ENCODE data around the gene TMEM63C.

The TMEM63C gene

DNA sequence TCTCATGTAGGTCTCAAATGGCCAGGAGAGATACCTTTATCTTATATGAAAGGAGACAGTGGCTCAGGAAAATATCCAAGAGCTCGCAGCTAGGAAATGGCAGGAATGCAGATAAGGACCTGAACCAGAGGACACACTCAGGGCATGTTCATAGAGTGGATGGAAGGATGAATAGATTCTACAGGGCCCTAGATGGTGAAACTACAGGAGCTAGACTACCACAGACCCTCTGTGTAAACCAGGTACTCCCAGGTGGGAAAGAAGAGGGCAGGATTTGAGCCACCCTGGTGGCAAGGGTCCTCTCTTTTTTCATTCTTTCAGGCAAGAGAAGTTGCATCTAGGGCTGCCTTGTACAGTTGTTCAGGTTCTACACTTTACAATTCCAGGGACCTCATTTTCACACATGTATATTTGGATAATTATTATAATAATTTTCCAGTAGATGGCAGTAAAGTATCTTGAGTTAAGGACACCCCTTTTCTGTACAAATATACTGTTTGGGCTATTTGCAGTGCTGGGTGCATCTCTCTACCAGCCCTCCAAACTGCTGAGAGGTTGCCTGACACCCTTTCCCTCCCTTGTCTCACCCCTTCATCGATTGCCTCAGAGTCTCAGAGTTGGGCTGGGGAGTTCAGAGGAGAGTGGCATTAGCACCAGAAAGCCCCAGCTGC lies 29.5 kb upstream of the TMEM63C start:
- ChIA-PET POLR2A (no interaction called here), CTCF (interaction anchor here (0.6 to 3.6 kb wide), 21 partner anchors 10 to 456 kb away, joined by 3 to 39 read pairs (median 5); partner anchors contain the start of gene ZDHHC22)
- no peak for DNase-seq (ENCODE audit: extremely low spot score)
- TF ChIP-seq ELF4 (IDR thresholded peaks at IDR 0.05) (no peak), SUZ12 (IDR thresholded peaks at IDR 0.05) (no peak), NFRKB (IDR thresholded peaks at IDR 0.05) (no peak), FOXA1 (IDR thresholded peaks at IDR 0.05) (no peak), L3MBTL2 (conservative IDR thresholded peaks at IDR 0.05) (no peak), FOXK2 (IDR thresholded peaks at IDR 0.05) (no peak), ARNT (IDR thresholded peaks at IDR 0.05) (no peak), SP1 (IDR thresholded peaks at IDR 0.05) (no peak), ZNF384 (IDR thresholded peaks at IDR 0.05) (no peak), FOXM1 (IDR thresholded peaks at IDR 0.05; ENCODE audit: borderline replicate concordance) (no peak), BHLHE40 (IDR thresholded peaks at IDR 0.05; ENCODE audit: borderline replicate concordance) (no peak), CTBP1 (IDR thresholded peaks at IDR 0.05; ENCODE audit: borderline replicate concordance) (no peak), HDGF (IDR thresholded peaks at IDR 0.05; ENCODE audit: borderline replicate concordance) (no peak), TARDBP (IDR thresholded peaks at IDR 0.05) (no peak)
- TF ChIP-seq, protein P1, sequence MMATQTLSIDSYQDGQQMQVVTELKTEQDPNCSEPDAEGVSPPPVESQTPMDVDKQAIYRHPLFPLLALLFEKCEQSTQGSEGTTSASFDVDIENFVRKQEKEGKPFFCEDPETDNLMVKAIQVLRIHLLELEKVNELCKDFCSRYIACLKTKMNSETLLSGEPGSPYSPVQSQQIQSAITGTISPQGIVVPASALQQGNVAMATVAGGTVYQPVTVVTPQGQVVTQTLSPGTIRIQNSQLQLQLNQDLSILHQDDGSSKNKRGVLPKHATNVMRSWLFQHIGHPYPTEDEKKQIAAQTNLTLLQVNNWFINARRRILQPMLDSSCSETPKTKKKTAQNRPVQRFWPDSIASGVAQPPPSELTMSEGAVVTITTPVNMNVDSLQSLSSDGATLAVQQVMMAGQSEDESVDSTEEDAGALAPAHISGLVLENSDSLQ (IDR thresholded peaks at IDR 0.05), result no peak

DNA sequence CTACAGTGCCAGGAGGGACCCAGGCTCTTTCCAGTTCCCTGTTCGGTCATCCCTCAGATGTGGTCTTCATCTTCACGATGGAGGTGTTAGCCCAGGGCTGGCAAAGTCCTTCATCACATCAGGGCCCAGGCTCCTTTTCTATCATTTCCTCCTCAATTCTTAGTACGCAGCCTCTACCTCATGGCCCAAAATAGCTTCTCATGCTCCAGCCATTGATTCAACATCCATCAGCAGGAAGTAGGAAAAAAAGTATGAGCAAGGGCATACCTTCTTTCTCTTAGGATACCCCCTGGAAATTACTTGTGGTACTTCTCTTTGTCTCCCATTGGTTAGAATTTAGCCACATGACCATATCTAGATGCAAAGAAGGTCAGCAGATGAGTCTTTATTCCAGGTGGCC lies 27.8 kb upstream of the TMEM63C start:
- ChIA-PET POLR2A (no interaction called here), CTCF (interaction anchor here (2.9 to 3.6 kb wide), 2 partner anchors 12 to 59 kb away, joined by 34 to 39 read pairs; partner anchors contain the start of gene ZDHHC22)
- no peak for DNase-seq (ENCODE audit: extremely low spot score)
- no peak for TF ChIP-seq ARNT (IDR thresholded peaks at IDR 0.05)
- no peak for TF ChIP-seq SP1 (IDR thresholded peaks at IDR 0.05)
- TF ChIP-seq SUZ12 (IDR thresholded peaks at IDR 0.05), result no peak
- no peak for TF ChIP-seq ELF4 (IDR thresholded peaks at IDR 0.05)

DNA sequence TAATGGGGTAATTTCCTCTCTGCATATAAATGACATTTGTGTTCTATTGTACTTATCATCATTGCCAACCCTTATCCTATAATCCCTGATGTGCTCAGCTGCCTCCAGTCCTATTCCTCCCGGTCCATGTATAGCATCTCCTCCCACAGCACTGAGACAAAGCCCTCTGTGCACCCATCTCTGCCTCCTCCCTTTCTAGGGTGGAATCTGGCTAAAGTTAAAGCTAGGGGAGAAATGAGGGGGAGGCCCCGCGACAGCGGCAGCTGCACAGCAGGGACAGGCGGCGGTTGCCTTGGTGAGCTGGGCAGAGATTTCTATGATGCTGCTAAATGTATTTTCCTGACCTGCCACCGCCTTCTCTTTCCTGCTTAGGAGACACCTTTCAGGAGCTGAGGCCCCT lies 27.2 kb upstream of the TMEM63C start:
- ChIA-PET POLR2A (no interaction called here), CTCF (interaction anchor here (1.1 to 3.6 kb wide), 2 partner anchors 59 kb away, joined by 3 to 34 read pairs; no protein-coding TSS in a partner anchor)
- DNase-seq (ENCODE audit: extremely low spot score), result no peak
- no peak for TF ChIP-seq HDGF (IDR thresholded peaks at IDR 0.05; ENCODE audit: borderline replicate concordance)
- no peak for TF ChIP-seq SUZ12 (IDR thresholded peaks at IDR 0.05)
- no peak for TF ChIP-seq FOXA1 (IDR thresholded peaks at IDR 0.05)
- TF ChIP-seq, protein P1 (IDR thresholded peaks at IDR 0.05), result no peak
- no peak for TF ChIP-seq TARDBP (IDR thresholded peaks at IDR 0.05)
- no peak for TF ChIP-seq ARNT (IDR thresholded peaks at IDR 0.05)
- no peak for TF ChIP-seq FOXM1 (IDR thresholded peaks at IDR 0.05; ENCODE audit: borderline replicate concordance)
- no peak for TF ChIP-seq CTBP1 (IDR thresholded peaks at IDR 0.05; ENCODE audit: borderline replicate concordance)
- TF ChIP-seq SP1 (IDR thresholded peaks at IDR 0.05), result no peak
- TF ChIP-seq ZNF384 (IDR thresholded peaks at IDR 0.05), result no peak
- TF ChIP-seq L3MBTL2 (conservative IDR thresholded peaks at IDR 0.05), result no peak
- no peak for TF ChIP-seq ELF4 (IDR thresholded peaks at IDR 0.05)
- TF ChIP-seq FOXK2 (IDR thresholded peaks at IDR 0.05), result no peak
- no peak for TF ChIP-seq NFRKB (IDR thresholded peaks at IDR 0.05)

GRCh38 chr14:77155083-77155482 lies 26.5 kb upstream of the TMEM63C start:
- POLR2A ChIA-PET, result no interaction called here
- DNase-seq (ENCODE audit: extremely low spot score), result no peak
- CTCF ChIA-PET, result interaction anchor here (1.1 kb wide), 1 partner anchor 59 kb away, joined by 3 read pairs; no protein-coding TSS in a partner anchor
- no peak for TF ChIP-seq BHLHE40 (IDR thresholded peaks at IDR 0.05; ENCODE audit: borderline replicate concordance)
- no peak for TF ChIP-seq SUZ12 (IDR thresholded peaks at IDR 0.05)
- no peak for TF ChIP-seq HDGF (IDR thresholded peaks at IDR 0.05; ENCODE audit: borderline replicate concordance)
- no peak for TF ChIP-seq ARNT (IDR thresholded peaks at IDR 0.05)
- TF ChIP-seq TARDBP (IDR thresholded peaks at IDR 0.05), result no peak
- TF ChIP-seq L3MBTL2 (conservative IDR thresholded peaks at IDR 0.05), result no peak
- no peak for TF ChIP-seq FOXA1 (IDR thresholded peaks at IDR 0.05)
- TF ChIP-seq SP1 (IDR thresholded peaks at IDR 0.05), result no peak
- TF ChIP-seq ZNF384 (IDR thresholded peaks at IDR 0.05), result no peak
- TF ChIP-seq, protein P1 (IDR thresholded peaks at IDR 0.05), result no peak

GRCh38 chr14:77157740-77158139 lies 23.9 kb upstream of the TMEM63C start:
- DNase-seq (ENCODE audit: extremely low spot score), result no peak
- ChIA-PET POLR2A (interaction anchor here (1.7 kb wide), 1 partner anchor 16 kb away, joined by 5 read pairs; the partner anchor contains the start of gene ZDHHC22), CTCF (interaction anchor here (0.8 kb wide), 1 partner anchor 56 kb away, joined by 3 read pairs; no protein-coding TSS in a partner anchor)
- TF ChIP-seq NFRKB (IDR thresholded peaks at IDR 0.05), result no peak
- no peak for TF ChIP-seq BHLHE40 (IDR thresholded peaks at IDR 0.05; ENCODE audit: borderline replicate concordance)
- TF ChIP-seq ELF4 (IDR thresholded peaks at IDR 0.05), result no peak
- no peak for TF ChIP-seq CTBP1 (IDR thresholded peaks at IDR 0.05; ENCODE audit: borderline replicate concordance)
- no peak for TF ChIP-seq ZNF384 (IDR thresholded peaks at IDR 0.05)
- TF ChIP-seq LEF1 (IDR thresholded peaks at IDR 0.05; ENCODE audit: borderline replicate concordance), result no peak
- no peak for TF ChIP-seq SP1 (IDR thresholded peaks at IDR 0.05)
- TF ChIP-seq FOXK2 (IDR thresholded peaks at IDR 0.05), result no peak
- TF ChIP-seq HDGF (IDR thresholded peaks at IDR 0.05; ENCODE audit: borderline replicate concordance), result no peak
- TF ChIP-seq ARNT (IDR thresholded peaks at IDR 0.05), result no peak
- TF ChIP-seq, protein P1 (IDR thresholded peaks at IDR 0.05), result no peak
